T47D (cell line): ENCODE results near the gene GNG12.

Experiments
- DNase-seq, 2 experiments: peaks; one replicate each; pipeline versions ENCODE4 v3.0.0 to v3.0.0-alpha.2; 2011 to 2012; ENCODE audit warnings: low read depth in 1 of 2, low spot score in 1 of 2
- JUND ChIP-seq: IDR thresholded peaks from 2 replicates; pipeline ENCODE4 v1.6.1; 2012; ENCODE audit warnings: low read depth
- in situ Hi-C: cut with HindIII; loops from 2 replicates; pipeline ENCODE4 v1.10.0; 2016; ENCODE audit warnings: low sequenced_read_pairs, low pct_unique_long_range_greater_than_20kb

GNG12 gene

GRCh38 chr1:67818162-67818561, 15.1 kb downstream of the GNG12 start:
- TF ChIP-seq JUND, result no peak
- in situ Hi-C loops, result no loop called here
- no peak for DNase-seq

DNA sequence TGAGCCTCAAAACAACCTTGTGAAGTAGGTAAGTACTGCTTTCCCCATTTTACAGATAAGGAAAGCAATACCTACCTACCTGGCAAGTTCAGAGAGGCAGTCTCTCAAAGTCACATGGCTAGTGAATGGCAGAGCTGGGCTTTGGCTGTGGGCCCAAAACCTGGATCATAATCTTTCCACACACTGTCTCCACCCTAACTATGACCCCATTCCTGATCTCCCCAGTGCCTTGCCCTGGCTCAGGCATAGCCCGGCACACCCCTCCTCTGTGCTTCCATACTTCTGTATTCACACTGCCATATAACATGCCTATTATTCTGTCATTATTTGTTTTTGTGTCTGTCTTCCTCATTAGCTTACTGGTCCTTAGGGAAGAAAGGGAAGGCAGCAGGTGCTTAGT, 15.9 kb downstream of the GNG12 start:
- in situ Hi-C loops, result no loop called here
- TF ChIP-seq JUND, result no peak
- DNase-seq, result no peak

DNA sequence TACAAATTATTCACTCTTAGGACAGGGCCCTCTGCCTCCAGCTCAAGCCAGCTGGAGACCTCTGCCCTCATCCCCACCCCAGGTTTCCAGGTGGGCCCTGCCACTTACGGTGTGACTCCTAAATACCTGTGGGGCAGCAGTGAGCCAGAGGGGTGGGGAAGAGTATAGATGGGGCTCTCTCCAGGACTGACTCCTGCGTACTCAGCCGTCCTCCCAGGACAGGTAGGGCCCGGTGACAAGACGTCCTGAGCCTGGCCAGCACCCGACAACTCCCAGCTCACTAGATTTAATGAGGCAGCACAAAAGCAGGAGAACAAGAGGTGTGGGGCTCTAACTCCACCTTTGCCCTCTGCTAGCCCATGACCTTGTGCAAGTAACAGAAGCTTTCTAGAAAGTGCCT, 16.8 kb downstream of the GNG12 start:
- in situ Hi-C loops, result no loop called here
- DNase-seq, result no peak
- no peak for TF ChIP-seq JUND

DNA sequence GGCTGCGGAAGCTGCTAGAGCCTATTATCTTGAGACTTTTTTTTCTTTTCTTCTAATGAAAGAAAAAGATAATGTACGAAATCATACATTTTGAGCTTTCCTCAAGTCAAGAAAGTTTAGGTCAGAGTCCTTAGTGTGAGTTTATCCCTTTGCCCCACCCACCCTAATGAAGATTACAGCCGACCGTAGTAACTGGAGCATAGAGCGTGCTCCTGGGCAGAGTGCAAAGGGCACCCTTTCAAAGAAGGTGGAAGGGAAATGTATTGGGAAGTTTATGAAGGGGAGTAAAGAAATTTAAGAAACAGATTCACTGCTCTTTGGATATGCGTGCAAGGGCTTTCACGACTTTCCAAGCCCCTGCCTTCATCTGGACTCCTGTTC, 17.2 kb downstream of the GNG12 start:
- no peak for DNase-seq
- in situ Hi-C loops, result no loop called here
- TF ChIP-seq JUND, result no peak

DNA sequence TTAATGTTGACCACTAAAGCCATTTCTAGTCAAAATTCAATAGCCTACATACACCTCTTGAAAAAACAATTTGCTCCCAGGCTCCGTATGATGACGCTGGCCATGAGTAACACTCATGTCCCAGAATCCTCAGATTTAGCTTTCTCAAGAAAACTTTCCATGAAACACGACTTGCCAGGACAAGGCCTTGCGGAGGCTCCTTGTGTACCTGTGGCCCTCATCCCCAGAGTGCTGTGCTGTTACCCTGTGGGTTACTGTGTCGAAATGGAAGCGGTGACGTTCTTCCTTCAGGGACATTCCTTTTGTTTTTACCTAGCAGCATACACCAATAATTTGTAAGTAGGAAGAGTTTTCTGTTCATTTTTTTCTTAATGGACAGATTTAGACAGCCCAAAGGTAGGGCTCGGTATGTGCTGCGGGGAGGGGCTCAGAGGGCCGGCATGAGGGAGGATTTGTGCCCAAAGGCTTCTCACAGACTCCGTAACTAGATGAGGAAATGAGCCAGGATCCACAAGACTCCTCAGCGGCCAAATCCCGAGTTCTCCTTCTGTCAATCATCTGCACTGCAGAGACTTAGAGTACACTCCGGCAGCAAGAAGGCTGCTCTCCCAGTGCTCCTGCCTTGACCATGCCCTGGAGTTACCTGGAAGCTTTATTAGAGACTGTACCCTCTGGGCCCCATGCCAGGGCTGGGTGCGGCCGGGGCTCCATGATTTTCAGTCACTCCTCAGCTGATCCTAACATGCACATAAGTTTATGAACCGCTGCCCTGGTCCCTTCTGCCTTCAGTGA, 17.8 kb downstream of the GNG12 start:
- no peak for DNase-seq
- in situ Hi-C loops, result no loop called here
- no peak for TF ChIP-seq JUND

DNA sequence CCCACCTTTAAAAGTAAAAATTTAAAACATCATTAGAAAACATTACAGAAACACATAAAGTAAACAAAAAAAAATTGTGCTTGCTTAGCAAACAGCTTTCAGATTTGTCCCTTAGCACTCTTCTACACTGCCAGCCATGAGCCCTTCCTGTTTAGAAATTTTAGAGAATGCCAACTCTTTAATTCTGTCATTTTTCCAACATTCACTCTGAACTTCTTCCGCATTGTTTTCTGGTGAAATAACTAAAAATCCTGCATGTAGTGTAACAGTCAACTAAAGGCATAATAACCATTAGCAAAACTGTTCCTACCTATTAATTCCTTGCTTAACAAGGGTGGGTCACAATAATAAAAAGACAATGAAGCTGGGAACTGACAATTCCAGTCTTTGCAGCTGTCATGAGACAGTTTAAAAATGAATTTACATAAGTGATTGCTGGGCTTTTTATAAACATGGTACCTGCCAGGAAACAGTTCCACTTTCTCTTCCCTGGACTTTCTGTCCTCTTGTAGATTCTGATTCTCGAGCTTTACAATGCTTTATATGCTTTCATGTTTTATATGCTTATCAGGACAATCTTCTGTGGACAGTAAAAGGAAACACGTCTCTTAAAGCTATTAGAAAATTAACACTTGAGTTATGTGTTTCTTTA, 19.0 kb downstream of the GNG12 start:
- no peak for TF ChIP-seq JUND
- no peak for DNase-seq
- in situ Hi-C loops, result no loop called here

GRCh38 chr1:67812226-67812625, 21.0 kb downstream of the GNG12 start:
- no peak for DNase-seq
- in situ Hi-C loops, result no loop called here
- TF ChIP-seq JUND, result no peak

- TF ChIP-seq JUND, result no peak
- in situ Hi-C loops, result no loop called here
These were observed 21.5 kb downstream of the GNG12 start for GRCh38 chr1:67811781-67812180.

GRCh38 chr1:67809887-67810286, 23.4 kb downstream of the GNG12 start:
- in situ Hi-C loops, result no loop called here
- TF ChIP-seq JUND, result no peak
- DNase-seq, result no peak

More at GRCh38 chr1:67811781-67812180, 21.5 kb downstream of the GNG12 start:
- no peak for DNase-seq

DNA sequence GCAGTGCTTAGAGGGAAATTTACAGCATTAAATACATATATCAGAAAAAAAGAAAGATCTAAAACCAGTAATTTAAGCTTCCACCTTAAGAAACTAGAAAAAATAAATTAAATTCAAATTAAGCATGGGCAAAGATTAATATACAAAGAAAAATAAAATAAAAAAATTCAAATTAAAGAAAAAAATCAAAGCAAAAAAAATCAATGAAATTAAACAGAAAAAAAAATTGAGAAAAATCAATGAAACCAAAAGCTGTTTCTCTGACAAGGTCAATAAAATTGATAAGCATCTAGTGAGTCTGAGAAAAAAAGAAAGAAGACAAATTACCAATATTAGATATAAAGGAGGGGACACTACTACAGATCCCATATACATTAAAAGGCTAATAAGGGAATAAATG, 26.0 kb downstream of the GNG12 start:
- no peak for DNase-seq
- no peak for TF ChIP-seq JUND
- in situ Hi-C loops, result no loop called here

DNA sequence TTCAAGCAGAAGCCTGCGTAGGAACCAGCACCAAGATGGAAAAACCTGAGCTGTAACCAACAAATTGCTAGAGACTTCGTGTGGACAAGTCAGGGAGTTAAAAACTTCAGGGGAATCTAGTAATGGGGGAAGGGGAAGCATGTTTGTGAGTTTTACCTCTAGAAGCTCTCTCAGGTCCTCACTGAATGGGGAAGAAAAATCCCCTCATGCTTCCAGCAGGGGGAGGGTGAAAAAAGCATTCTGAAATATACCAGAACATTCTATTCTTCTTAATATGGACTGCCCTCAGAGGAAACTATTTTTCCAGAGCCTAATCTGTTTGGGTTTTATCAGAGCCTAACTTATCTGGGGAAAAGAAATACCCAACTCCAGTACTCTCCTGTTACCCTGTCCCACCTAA, 28.6 kb downstream of the GNG12 start:
- TF ChIP-seq JUND, result no peak
- in situ Hi-C loops, result no loop called here
- no peak for DNase-seq

GRCh38 chr1:67803380-67804279, 29.6 kb downstream of the GNG12 start:
- DNase-seq, result no peak
- TF ChIP-seq JUND, result no peak
- in situ Hi-C loops, result no loop called here

DNA sequence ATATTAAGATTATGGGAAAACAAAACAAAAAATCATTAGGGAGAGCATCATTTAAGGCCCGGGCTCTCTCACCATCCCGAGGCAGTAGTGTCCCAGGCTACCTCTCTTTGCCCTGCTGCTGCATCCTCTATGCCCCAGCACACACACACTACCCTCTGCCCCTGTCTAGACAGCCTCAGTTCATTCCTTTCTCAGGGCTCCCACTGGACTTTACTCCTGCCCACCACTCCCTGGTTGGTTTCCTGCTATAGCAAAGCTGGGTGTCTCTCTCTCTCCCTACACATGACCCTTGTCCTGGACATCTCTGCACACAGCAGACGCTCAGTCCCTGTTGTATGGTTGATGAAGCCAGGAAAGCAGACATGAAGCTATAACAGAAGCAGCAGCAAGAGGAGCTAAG, 30.7 kb downstream of the GNG12 start:
- no peak for TF ChIP-seq JUND
- in situ Hi-C loops, result no loop called here
- no peak for DNase-seq
